Osteocyte (in vitro differentiated cells): Measurements from ENCODE around the gene RIMKLA. TPM values are rescaled to one million over a fixed set of nuclear protein-coding genes. Genes with fewer than 3 reads are reported as not detected.

Source experiments
- DNase-seq: peaks from one replicate; pipeline ENCODE4 v3.0.0; 2021; ENCODE audit warnings: mixed read lengths; ENCODE audit not compliant: unreplicated experiment; ENCODE audit errors: extremely low spot score
- H3K27ac Mint-ChIP-seq: one replicate; pipeline ENCODE4 v1.8.0; 2021; ENCODE audit warnings: mild to moderate bottlenecking, mixed read lengths; ENCODE audit not compliant: unreplicated experiment
- H3K27me3 Mint-ChIP-seq: one replicate; pipeline ENCODE4 v1.8.0; 2021; ENCODE audit warnings: mixed read lengths; ENCODE audit not compliant: unreplicated experiment
- H3K36me3 Mint-ChIP-seq: one replicate; pipeline ENCODE4 v1.8.0; 2021; ENCODE audit warnings: mixed read lengths; ENCODE audit not compliant: unreplicated experiment
- H3K4me1 Mint-ChIP-seq: one replicate; pipeline ENCODE4 v1.8.0; 2021; ENCODE audit warnings: mixed read lengths; ENCODE audit not compliant: unreplicated experiment
- H3K4me3 Mint-ChIP-seq: one replicate; pipeline ENCODE4 v1.8.0; 2021; ENCODE audit warnings: mild to moderate bottlenecking, moderate library complexity, mixed read lengths; ENCODE audit not compliant: unreplicated experiment
- H3K9me3 Mint-ChIP-seq: one replicate; pipeline ENCODE4 v1.8.0; 2021; ENCODE audit warnings: mixed read lengths; ENCODE audit not compliant: unreplicated experiment
- CTCF ChIP-seq: fragments of 200-600 bp; sonication (generic); IDR thresholded peaks from 2 replicates; pipeline ENCODE4 v1.5.0; 2021; ENCODE audit warnings: antibody characterized with exemption, mild to moderate bottlenecking, moderate library complexity
- total RNA-seq: library from RNA; stranded (reverse); gene quantifications from 2 replicates; pipeline ENCODE4 v1.2.1, GENCODE V29; 2021

The RIMKLA gene
- total RNA-seq, 1 donor from 2014 or later = not detected

DNA sequence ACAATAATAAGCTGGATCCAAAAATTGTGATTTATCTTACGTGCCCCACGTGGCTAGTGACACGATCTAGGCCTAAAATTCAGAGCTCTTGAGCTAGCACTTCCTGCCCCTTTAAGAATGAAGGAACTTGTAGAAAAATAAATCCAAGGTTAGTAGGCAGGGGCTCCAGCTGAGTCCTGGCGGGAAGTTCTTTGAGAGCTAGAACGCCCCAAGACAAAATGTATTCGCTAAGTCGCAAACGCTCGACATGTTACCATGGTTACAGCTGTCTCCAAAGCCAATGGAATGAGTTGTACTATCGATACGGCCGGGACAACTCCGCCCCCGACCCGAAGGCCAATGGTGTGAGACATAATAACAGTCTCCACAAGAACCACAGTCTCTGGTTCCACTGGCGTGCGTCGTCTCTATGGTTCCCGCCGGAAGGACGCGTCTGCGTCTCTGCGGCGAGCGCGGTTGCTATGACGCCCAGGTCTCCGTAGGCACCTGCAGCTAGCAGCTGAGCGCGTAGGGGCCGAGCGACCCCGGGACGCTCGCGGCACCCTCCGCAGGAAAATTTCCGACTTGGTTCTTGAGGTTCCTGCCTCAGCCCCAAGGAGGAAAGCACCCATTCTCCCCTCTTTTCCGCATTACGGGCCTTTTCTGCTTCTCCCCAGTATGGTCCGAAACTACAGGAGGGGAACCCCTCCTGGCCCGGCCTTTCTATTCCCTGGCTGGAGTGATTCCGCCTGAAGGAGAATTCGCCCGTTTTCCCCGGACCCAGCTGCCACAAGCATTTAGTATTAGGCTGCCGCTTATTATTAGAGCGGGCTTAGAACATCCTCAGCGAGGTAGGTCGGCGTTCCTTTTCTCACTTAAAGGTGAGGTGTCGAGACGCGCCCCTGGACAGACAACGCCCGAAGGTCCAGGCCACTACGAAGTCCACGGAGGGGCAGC is 82.5 kb downstream of the RIMKLA start, which contains the start of gene CCDC30:
CCDC30 (plus strand) TSS at position 459 of the 936 bp plus-strand sequence. CDS start 17,266 bp downstream, outside the sequence.
- Mint-ChIP-seq H3K36me3 (peaks cover 12% of the 10 kb centered on the region), H3K4me3 (peak within 1 kb of the TSS; percentile 90)
- TF ChIP-seq CTCF = no peak

DNA sequence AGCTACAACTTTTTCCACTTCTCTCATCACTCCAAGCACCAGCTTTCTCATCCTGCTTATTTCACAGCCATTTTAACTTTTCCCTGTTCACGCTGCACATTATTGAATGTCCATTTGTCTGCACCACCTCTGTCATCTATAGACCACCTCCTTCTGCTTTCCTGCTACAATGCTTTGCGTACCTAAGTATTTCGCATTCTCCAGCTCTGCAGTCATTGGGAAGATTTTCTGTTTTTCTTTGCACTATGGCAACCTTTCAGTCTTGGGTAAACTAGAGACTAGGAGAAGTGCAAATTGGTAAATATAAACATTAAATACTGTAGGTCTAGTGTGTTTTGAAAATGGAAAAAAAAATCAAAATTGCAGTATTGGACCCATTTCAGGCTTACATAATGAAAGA is 83.3 kb downstream of the RIMKLA start:
- no peak for DNase-seq
- H3K27me3 Mint-ChIP-seq = peaks cover 5% of the 10 kb centered on the region
- H3K9me3 Mint-ChIP-seq = no peaks in the 10 kb centered on the region
- no peak for TF ChIP-seq CTCF
- H3K4me1 Mint-ChIP-seq = peaks cover 23% of the 10 kb centered on the region
- peaks cover 6% of the 10 kb centered on the region for H3K36me3 Mint-ChIP-seq
- peak overlapping the region; percentile 90 for H3K4me3 Mint-ChIP-seq
- H3K27ac Mint-ChIP-seq = no peak overlapping the region

More for the DNA sequence above, 82.5 kb downstream of the RIMKLA start, which contains the start of gene CCDC30:
- H3K9me3 Mint-ChIP-seq = no peaks in the 10 kb centered on the region
- H3K27ac Mint-ChIP-seq = peak within 1 kb of the TSS; percentile 89
- peaks cover 26% of the 10 kb centered on the region for H3K4me1 Mint-ChIP-seq
- peaks cover 5% of the 10 kb centered on the region for H3K27me3 Mint-ChIP-seq
- DNase-seq = peak; percentile 97

DNA sequence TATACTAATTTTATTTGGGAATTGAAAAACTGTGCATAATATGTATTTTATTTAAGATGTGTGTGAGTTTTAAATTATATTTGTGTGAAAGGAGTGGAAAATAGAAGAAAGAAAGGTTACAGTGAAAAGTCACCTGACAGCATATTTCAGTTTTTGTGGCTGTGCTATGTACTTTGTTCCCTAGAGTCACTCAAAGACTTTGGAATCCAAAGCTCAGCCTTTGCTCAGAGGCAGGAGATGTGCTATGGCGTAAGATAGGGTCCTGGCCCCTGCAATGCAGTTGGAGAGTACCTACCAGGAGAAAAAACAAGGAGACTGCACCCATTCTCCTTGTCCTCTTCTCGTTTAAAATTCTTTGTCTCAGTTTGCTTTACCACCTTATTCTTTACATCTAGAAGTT is 85.4 kb downstream of the RIMKLA start:
- Mint-ChIP-seq H3K9me3 (no peaks in the 10 kb centered on the region), H3K27me3 (peaks cover 12% of the 10 kb centered on the region), H3K4me1 (peaks cover 23% of the 10 kb centered on the region), H3K4me3 (no peak overlapping the region), H3K27ac (no peak overlapping the region), H3K36me3 (no peaks in the 10 kb centered on the region)
- no peak for DNase-seq
- no peak for TF ChIP-seq CTCF

DNA sequence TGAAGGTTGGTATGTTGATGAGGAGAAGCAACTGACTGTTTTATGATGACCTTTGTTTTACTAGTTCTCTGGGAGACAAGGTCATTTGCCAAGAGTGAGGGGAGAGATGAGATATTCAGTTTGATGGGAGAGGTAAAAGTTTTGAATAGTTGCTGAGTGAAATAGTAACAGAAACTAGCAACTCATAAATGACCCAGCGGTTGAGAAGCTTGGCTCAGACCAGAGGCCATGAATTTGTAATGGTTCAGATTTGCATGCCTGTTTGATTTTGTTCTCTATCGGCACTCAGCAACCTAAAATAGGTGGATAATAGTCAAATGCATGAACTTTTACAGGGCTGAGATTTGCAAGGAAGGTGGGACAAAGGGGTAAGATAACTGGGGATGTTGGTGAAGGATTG is 89.1 kb downstream of the RIMKLA start:
- Mint-ChIP-seq H3K27me3 (peaks cover 12% of the 10 kb centered on the region), H3K9me3 (no peaks in the 10 kb centered on the region), H3K4me1 (no peaks in the 10 kb centered on the region), H3K4me3 (no peak overlapping the region), H3K27ac (no peak overlapping the region), H3K36me3 (no peaks in the 10 kb centered on the region)
- DNase-seq = no peak
- no peak for TF ChIP-seq CTCF

Other genes with a start within 250 kb of the RIMKLA start
- not detected in 2 replicates for gene GUCA2B, start 227.4 kb upstream of the RIMKLA start, total RNA-seq
- not detected in 2 replicates for gene GUCA2A, start 216.0 kb upstream of the RIMKLA start, total RNA-seq
- 33.6 and 34.6 TPM in 2 replicates for gene FOXJ3, start 45.6 kb upstream of the RIMKLA start, total RNA-seq
- 0.31 and 0.40 TPM in 2 replicates for gene ZMYND12, start 75.2 kb downstream of the RIMKLA start, total RNA-seq
- gene PPCS, start 75.8 kb downstream of the RIMKLA start, total RNA-seq = 41.7 TPM in 2 replicates
- 3.3 and 4.1 TPM in 2 replicates for gene CCDC30, start 82.5 kb downstream of the RIMKLA start, total RNA-seq